Neural cell (in vitro differentiated cells): Measurements from ENCODE around the gene LONRF2.

Source experiments
- EZH2 ChIP-seq: fragments of 200-600, 300-800 bp; shearing (Covaris generic), sonication (generic); IDR thresholded peaks from 2 replicates; pipeline ENCODE4 v1.6.1; 2014; ENCODE audit warnings: antibody characterized with exemption, low read length, borderline replicate concordance, mild to moderate bottlenecking; ENCODE audit not compliant: insufficient read depth, poor library complexity, severe bottlenecking
- POLR2AphosphoS5 ChIP-seq: IDR thresholded peaks from 2 replicates; pipeline ENCODE4 v1.6.1; 2012
- RAD21 ChIP-seq: fragments of 450-650 bp; conservative IDR thresholded peaks from 2 replicates; pipeline ENCODE4 v1.6.1; 2014; ENCODE audit warnings: antibody characterized with exemption, mild to moderate bottlenecking, moderate library complexity
- TF ChIP-seq, protein P1 (sequence below): fragments of 450-650 bp; IDR thresholded peaks from 2 replicates; pipeline ENCODE4 v1.5.1; 2014; ENCODE audit warnings: antibody characterized with exemption, mild to moderate bottlenecking, moderate library complexity; ENCODE audit not compliant: poor library complexity, severe bottlenecking
- TF ChIP-seq, protein P2 (sequence below): IDR thresholded peaks from 2 replicates; pipeline ENCODE4 v1.6.1; 2012; ENCODE audit warnings: borderline replicate concordance

DNA sequence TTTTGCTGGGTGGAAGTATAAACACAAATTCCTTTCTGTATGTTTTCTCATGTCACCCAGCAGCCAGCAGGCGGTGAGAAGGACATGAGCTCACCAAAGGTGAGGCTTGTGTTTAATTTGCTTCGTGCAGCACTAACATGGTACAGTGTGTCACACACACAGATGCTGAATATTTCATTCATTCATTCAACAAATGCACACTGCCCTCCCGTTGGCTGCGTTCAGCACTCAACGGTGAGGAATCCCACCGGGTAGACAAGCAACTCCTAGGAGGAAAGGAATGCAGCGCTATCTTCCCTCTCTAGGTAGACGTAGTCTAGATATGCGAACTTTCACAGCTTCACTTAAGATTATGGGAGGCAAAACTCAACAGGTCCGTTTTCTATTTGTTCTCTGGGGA lies 85.1 kb downstream of the LONRF2 start:
- TF ChIP-seq, protein P1, sequence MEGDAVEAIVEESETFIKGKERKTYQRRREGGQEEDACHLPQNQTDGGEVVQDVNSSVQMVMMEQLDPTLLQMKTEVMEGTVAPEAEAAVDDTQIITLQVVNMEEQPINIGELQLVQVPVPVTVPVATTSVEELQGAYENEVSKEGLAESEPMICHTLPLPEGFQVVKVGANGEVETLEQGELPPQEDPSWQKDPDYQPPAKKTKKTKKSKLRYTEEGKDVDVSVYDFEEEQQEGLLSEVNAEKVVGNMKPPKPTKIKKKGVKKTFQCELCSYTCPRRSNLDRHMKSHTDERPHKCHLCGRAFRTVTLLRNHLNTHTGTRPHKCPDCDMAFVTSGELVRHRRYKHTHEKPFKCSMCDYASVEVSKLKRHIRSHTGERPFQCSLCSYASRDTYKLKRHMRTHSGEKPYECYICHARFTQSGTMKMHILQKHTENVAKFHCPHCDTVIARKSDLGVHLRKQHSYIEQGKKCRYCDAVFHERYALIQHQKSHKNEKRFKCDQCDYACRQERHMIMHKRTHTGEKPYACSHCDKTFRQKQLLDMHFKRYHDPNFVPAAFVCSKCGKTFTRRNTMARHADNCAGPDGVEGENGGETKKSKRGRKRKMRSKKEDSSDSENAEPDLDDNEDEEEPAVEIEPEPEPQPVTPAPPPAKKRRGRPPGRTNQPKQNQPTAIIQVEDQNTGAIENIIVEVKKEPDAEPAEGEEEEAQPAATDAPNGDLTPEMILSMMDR = no peak
- no peak for TF ChIP-seq EZH2
- no peak for TF ChIP-seq RAD21
- TF ChIP-seq, protein P2, sequence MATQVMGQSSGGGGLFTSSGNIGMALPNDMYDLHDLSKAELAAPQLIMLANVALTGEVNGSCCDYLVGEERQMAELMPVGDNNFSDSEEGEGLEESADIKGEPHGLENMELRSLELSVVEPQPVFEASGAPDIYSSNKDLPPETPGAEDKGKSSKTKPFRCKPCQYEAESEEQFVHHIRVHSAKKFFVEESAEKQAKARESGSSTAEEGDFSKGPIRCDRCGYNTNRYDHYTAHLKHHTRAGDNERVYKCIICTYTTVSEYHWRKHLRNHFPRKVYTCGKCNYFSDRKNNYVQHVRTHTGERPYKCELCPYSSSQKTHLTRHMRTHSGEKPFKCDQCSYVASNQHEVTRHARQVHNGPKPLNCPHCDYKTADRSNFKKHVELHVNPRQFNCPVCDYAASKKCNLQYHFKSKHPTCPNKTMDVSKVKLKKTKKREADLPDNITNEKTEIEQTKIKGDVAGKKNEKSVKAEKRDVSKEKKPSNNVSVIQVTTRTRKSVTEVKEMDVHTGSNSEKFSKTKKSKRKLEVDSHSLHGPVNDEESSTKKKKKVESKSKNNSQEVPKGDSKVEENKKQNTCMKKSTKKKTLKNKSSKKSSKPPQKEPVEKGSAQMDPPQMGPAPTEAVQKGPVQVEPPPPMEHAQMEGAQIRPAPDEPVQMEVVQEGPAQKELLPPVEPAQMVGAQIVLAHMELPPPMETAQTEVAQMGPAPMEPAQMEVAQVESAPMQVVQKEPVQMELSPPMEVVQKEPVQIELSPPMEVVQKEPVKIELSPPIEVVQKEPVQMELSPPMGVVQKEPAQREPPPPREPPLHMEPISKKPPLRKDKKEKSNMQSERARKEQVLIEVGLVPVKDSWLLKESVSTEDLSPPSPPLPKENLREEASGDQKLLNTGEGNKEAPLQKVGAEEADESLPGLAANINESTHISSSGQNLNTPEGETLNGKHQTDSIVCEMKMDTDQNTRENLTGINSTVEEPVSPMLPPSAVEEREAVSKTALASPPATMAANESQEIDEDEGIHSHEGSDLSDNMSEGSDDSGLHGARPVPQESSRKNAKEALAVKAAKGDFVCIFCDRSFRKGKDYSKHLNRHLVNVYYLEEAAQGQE = no peak
- TF ChIP-seq POLR2AphosphoS5 = no peak
